HEK293 (cell line): ENCODE data around the gene GPR148.

Source experiments
- CTCF ChIA-PET: fragments of 350-600 bp; formaldehyde crosslinking; extraction: SDS; loops from one replicate; lab custom pipeline; 2021; ENCODE audit warnings: antibody characterized with exemption; lab: Yijun Ruan, JAX
- POLR2A ChIA-PET: fragments of 300-600 bp; formaldehyde crosslinking; extraction: SDS; loops from one replicate; lab custom pipeline; 2020; ENCODE audit warnings: antibody characterized with exemption, inconsistent platforms; lab: Yijun Ruan, JAX
- H3K27ac ChIP-seq: fragments of 200-500 bp; sonication (Bioruptor generic); 2 replicates; pipeline ENCODE4 v1.5.1; 2014; ENCODE audit warnings: low read depth, low read length, control low read depth, inconsistent platforms; ENCODE audit errors: extremely low read depth
- H3K36me3 ChIP-seq, 2 experiments: fragments of 200-500 bp in 1 of 2; sonication (Bioruptor generic) in 1 of 2; 1 replicate in 1 of 2; 2 replicates in 1 of 2; pipeline ENCODE4 v1.5.1; 2014 to 2017; ENCODE audit warnings: inconsistent platforms in 2 of 2, low read length in 2 of 2; ENCODE audit not compliant: control insufficient read depth in 2 of 2, insufficient read depth in 1 of 2
- H3K4me1 ChIP-seq: fragments of 200-500 bp; sonication (Bioruptor generic); 2 replicates; pipeline ENCODE4 v1.5.1; 2014; ENCODE audit warnings: mild to moderate bottlenecking, low read length, inconsistent platforms; ENCODE audit not compliant: control insufficient read depth, insufficient read depth
- H3K4me3 ChIP-seq: 2 replicates; pipeline ENCODE4 v1.5.1; 2011; ENCODE audit warnings: low read depth, mild to moderate bottlenecking, control low read depth, low read length, moderate library complexity
- H3K9me3 ChIP-seq: fragments of 200-500 bp; sonication (Bioruptor generic); 2 replicates; pipeline ENCODE4 v1.5.1; 2014; ENCODE audit warnings: low read depth, low read length, inconsistent platforms; ENCODE audit not compliant: control insufficient read depth, insufficient read depth
- FEZF1 ChIP-seq: fragments of 450-650 bp; formaldehyde crosslinking; IDR thresholded peaks from 2 replicates; pipeline ENCODE4 v1.5.1; 2016; ENCODE audit warnings: missing biosample characterization, missing genetic modification characterization
- GLIS2 ChIP-seq: fragments of 450-650 bp; formaldehyde crosslinking; IDR thresholded peaks from 2 replicates; pipeline ENCODE4 v1.5.1; 2016; ENCODE audit warnings: missing biosample characterization, missing genetic modification characterization
- MYNN ChIP-seq: fragments of 450-650 bp; formaldehyde crosslinking; IDR thresholded peaks from 2 replicates; pipeline ENCODE4 v1.5.1; 2016; ENCODE audit warnings: missing biosample characterization, missing genetic modification characterization, borderline replicate concordance
- REPIN1 ChIP-seq: fragments of 450-650 bp; formaldehyde crosslinking; IDR thresholded peaks from 2 replicates; pipeline ENCODE4 v1.5.1; 2017; ENCODE audit warnings: missing biosample characterization, missing genetic modification characterization, low read depth
- TSHZ1 ChIP-seq: fragments of 450-650 bp; formaldehyde crosslinking; IDR thresholded peaks from 2 replicates; pipeline ENCODE4 v1.5.1; 2016; ENCODE audit warnings: missing biosample characterization, missing genetic modification characterization, borderline replicate concordance
- ZBTB26 ChIP-seq: fragments of 450-650 bp; formaldehyde crosslinking; optimal IDR thresholded peaks from 2 replicates; pipeline ENCODE3; 2016; ENCODE audit warnings: missing biosample characterization, mild to moderate bottlenecking, missing genetic modification characterization
- ZBTB44 ChIP-seq: fragments of 450-650 bp; IDR thresholded peaks from 2 replicates; pipeline ENCODE4 v1.5.1; 2018; ENCODE audit warnings: missing biosample characterization, mild to moderate bottlenecking, missing genetic modification characterization
- ZFHX2 ChIP-seq: fragments of 450-650 bp; formaldehyde crosslinking; conservative IDR thresholded peaks from 2 replicates; pipeline ENCODE4 v1.5.1; 2016; ENCODE audit warnings: missing biosample characterization, missing genetic modification characterization
- ZNF133 ChIP-seq: fragments of 450-650 bp; formaldehyde crosslinking; IDR thresholded peaks from 2 replicates; pipeline ENCODE4 v1.5.1; 2016; ENCODE audit warnings: missing biosample characterization, missing genetic modification characterization
- ZNF175 ChIP-seq: fragments of 450-650 bp; formaldehyde crosslinking; IDR thresholded peaks from 2 replicates; pipeline ENCODE4 v1.5.1; 2016; ENCODE audit warnings: missing biosample characterization, missing genetic modification characterization
- ZNF280C ChIP-seq: fragments of 450-650 bp; formaldehyde crosslinking; IDR thresholded peaks from 2 replicates; pipeline ENCODE4 v1.5.1; 2016; ENCODE audit warnings: missing biosample characterization, missing genetic modification characterization
- ZNF335 ChIP-seq: fragments of 450-650 bp; formaldehyde crosslinking; conservative IDR thresholded peaks from 2 replicates; pipeline ENCODE4 v1.5.1; 2016; ENCODE audit warnings: missing biosample characterization, missing genetic modification characterization
- ZNF350 ChIP-seq: fragments of 450-650 bp; formaldehyde crosslinking; IDR thresholded peaks from 2 replicates; pipeline ENCODE4 v1.5.0; 2017; ENCODE audit warnings: missing biosample characterization, mild to moderate bottlenecking, missing genetic modification characterization
- ZNF391 ChIP-seq: fragments of 450-650 bp; formaldehyde crosslinking; IDR thresholded peaks from 2 replicates; pipeline ENCODE4 v1.5.1; 2016; ENCODE audit warnings: low read depth, missing biosample characterization, missing genetic modification characterization, borderline replicate concordance
- ZNF510 ChIP-seq: fragments of 450-650 bp; formaldehyde crosslinking; IDR thresholded peaks from 2 replicates; pipeline ENCODE4 v1.5.1; 2018; ENCODE audit warnings: mild to moderate bottlenecking, missing genetic modification characterization, missing biosample characterization; ENCODE audit not compliant: insufficient replicate concordance
- ZNF660 ChIP-seq: fragments of 450-650 bp; IDR thresholded peaks from 2 replicates; pipeline ENCODE4 v1.5.1; 2018; ENCODE audit warnings: missing biosample characterization, mild to moderate bottlenecking, missing genetic modification characterization
- ZNF701 ChIP-seq: fragments of 450-650 bp; formaldehyde crosslinking; IDR thresholded peaks from 2 replicates; pipeline ENCODE4 v1.5.1; 2016; ENCODE audit warnings: missing biosample characterization, missing genetic modification characterization
- ZNF707 ChIP-seq: fragments of 450-650 bp; formaldehyde crosslinking; IDR thresholded peaks from 2 replicates; pipeline ENCODE4 v1.5.1; 2016; ENCODE audit warnings: missing biosample characterization, missing genetic modification characterization
- ZNF76 ChIP-seq: fragments of 450-650 bp; formaldehyde crosslinking; IDR thresholded peaks from 2 replicates; pipeline ENCODE4; 2016; ENCODE audit warnings: low read depth, missing biosample characterization, missing genetic modification characterization, borderline replicate concordance
- ZNF777 ChIP-seq: fragments of 450-650 bp; formaldehyde crosslinking; IDR thresholded peaks from 2 replicates; pipeline ENCODE4 v1.5.1; 2017; ENCODE audit warnings: missing biosample characterization, missing genetic modification characterization, borderline replicate concordance
- TF ChIP-seq, protein P1 (sequence below): fragments of 450-650 bp; formaldehyde crosslinking; IDR thresholded peaks from 2 replicates; pipeline ENCODE4; 2016; ENCODE audit warnings: missing biosample characterization, missing genetic modification characterization
- TF ChIP-seq, protein P2 (sequence below): fragments of 450-650 bp; formaldehyde crosslinking; IDR thresholded peaks from 2 replicates; pipeline ENCODE4 v1.5.1; 2016; ENCODE audit warnings: missing biosample characterization, missing genetic modification characterization

GPR148 gene

DNA sequence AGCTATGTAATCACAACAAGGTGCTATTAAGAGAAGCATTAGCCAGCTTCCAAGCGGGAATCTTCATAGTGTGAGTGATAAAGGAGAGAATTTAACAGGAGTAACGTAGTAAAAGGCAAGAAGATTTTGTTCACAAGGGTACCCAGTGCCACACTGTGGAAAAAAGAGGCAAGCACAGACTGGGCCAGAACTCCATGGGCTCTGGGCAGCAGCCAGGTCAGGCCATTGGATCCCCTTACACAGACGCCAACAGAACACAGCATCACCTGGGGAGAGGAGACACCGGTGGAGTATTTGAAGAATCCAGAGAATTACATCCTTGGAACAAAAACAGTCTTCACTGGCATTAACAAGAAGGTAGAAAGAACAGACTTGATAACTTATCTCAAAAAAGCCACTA lies 47.7 kb downstream of the GPR148 start:
- Histone ChIP-seq H3K27ac (no peak overlapping the region), H3K36me3 (no peaks in the 10 kb centered on the region), H3K9me3 (no peaks in the 10 kb centered on the region), H3K4me3 (no peak overlapping the region), H3K4me1 (no peaks in the 10 kb centered on the region)
- TF ChIP-seq ZNF701 (tag by site-specific recombination) (no peak), ZNF335 (tag by site-specific recombination) (no peak), ZNF350 (tag by site-specific recombination) (no peak)
- CTCF ChIA-PET, result no interaction called here
- POLR2A ChIA-PET, result no interaction called here

DNA sequence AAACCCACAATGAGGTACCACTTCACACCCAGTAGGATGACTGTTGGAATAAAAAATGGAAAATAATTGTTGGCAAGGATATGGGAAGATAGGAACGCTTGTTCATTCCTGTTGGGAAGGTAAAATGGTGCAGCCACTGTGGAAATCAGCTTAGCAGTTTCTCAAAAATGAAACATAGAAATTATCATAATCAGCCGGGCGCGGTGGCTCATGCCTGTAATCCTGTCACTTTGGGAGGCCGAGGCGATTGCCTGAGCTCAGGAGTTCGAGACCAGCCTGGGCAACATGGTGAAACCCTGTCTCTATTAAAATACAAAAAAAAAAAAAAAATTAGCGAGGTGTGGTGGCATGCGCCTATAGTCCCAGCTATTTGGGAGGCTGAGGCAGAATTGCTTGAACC lies 49.9 kb downstream of the GPR148 start:
- ChIA-PET CTCF (no interaction called here), POLR2A (no interaction called here)
- Histone ChIP-seq H3K4me3 (no peak overlapping the region), H3K9me3 (no peaks in the 10 kb centered on the region), H3K27ac (no peak overlapping the region), H3K4me1 (no peaks in the 10 kb centered on the region), H3K36me3 (no peaks in the 10 kb centered on the region)
- TF ChIP-seq ZBTB26 (tag by site-specific recombination) (no peak), MYNN (tag by site-specific recombination) (no peak), ZNF777 (tag by site-specific recombination) (no peak), ZNF391 (no peak), ZNF76 (tag by site-specific recombination) (no peak), GLIS2 (tag by site-specific recombination) (no peak), ZNF510 (tag by site-specific recombination) (no peak), ZNF280C (tag by site-specific recombination) (no peak), ZFHX2 (tag by site-specific recombination) (no peak), TSHZ1 (tag by site-specific recombination) (no peak), REPIN1 (no peak), ZNF133 (tag by site-specific recombination) (no peak), FEZF1 (tag by site-specific recombination) (no peak), ZNF660 (tag by site-specific recombination) (no peak), ZNF707 (tag by site-specific recombination) (no peak), ZBTB44 (tag by site-specific recombination) (no peak), ZNF175 (tag by site-specific recombination) (no peak)
- TF ChIP-seq, protein P1, sequence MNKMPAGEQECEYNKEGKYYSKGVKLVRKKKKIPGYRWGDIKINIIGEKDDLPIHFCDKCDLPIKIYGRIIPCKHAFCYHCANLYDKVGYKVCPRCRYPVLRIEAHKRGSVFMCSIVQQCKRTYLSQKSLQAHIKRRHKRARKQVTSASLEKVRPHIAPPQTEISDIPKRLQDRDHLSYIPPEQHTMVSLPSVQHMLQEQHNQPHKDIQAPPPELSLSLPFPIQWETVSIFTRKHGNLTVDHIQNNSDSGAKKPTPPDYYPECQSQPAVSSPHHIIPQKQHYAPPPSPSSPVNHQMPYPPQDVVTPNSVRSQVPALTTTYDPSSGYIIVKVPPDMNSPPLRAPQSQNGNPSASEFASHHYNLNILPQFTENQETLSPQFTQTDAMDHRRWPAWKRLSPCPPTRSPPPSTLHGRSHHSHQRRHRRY (tag by site-specific recombination), result no peak
- TF ChIP-seq, protein P2, sequence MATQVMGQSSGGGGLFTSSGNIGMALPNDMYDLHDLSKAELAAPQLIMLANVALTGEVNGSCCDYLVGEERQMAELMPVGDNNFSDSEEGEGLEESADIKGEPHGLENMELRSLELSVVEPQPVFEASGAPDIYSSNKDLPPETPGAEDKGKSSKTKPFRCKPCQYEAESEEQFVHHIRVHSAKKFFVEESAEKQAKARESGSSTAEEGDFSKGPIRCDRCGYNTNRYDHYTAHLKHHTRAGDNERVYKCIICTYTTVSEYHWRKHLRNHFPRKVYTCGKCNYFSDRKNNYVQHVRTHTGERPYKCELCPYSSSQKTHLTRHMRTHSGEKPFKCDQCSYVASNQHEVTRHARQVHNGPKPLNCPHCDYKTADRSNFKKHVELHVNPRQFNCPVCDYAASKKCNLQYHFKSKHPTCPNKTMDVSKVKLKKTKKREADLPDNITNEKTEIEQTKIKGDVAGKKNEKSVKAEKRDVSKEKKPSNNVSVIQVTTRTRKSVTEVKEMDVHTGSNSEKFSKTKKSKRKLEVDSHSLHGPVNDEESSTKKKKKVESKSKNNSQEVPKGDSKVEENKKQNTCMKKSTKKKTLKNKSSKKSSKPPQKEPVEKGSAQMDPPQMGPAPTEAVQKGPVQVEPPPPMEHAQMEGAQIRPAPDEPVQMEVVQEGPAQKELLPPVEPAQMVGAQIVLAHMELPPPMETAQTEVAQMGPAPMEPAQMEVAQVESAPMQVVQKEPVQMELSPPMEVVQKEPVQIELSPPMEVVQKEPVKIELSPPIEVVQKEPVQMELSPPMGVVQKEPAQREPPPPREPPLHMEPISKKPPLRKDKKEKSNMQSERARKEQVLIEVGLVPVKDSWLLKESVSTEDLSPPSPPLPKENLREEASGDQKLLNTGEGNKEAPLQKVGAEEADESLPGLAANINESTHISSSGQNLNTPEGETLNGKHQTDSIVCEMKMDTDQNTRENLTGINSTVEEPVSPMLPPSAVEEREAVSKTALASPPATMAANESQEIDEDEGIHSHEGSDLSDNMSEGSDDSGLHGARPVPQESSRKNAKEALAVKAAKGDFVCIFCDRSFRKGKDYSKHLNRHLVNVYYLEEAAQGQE (tag by site-specific recombination), result no peak
